Measurements from ENCODE around the gene ICAM3. TPM values are rescaled to one million over a fixed set of nuclear protein-coding genes. Genes with fewer than 3 reads are reported as not detected.

ICAM3 gene
- total and polyA plus RNA-seq, 12 donors, result 3.7 to 17.7 (median 8.0) TPM

DNA sequence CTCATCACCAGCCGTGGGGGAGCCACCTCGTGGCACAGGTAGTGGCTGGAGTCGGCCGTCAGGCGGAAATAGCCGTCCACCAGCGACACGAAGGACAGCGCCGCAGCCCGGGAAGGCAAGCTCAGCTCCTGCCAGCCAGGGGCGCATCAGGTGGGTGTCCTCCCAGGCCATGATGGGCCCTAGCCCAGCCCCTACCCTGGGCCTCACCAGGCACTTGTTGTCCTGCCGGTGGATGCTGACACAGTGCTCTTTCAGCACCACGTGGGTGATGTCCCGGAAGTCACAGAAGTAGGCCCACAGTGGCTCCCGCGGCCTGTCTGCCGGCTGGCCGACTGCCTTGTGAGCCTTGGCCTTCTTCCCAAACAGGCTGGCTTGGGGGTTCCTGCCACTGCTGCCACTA, 25.2 kb upstream of the ICAM3 start:
- Histone ChIP-seq H3K27me3 (no peaks in the 10 kb centered on the region), H3K4me1 (replicated peaks in 1 of 2) (no peaks in the 10 kb centered on the region), H3K27ac (no peak overlapping the region), H3K9me3 (replicated peaks in 1 of 3) (no peaks in the 10 kb centered on the region), H3K36me3 (replicated peaks in 1 of 2) (peaks cover 0 to 77% of the 10 kb centered on the region in 2 donors), H3K4me3 (no peak overlapping the region)
- no peak for DNase-seq
- TF ChIP-seq, protein P1, sequence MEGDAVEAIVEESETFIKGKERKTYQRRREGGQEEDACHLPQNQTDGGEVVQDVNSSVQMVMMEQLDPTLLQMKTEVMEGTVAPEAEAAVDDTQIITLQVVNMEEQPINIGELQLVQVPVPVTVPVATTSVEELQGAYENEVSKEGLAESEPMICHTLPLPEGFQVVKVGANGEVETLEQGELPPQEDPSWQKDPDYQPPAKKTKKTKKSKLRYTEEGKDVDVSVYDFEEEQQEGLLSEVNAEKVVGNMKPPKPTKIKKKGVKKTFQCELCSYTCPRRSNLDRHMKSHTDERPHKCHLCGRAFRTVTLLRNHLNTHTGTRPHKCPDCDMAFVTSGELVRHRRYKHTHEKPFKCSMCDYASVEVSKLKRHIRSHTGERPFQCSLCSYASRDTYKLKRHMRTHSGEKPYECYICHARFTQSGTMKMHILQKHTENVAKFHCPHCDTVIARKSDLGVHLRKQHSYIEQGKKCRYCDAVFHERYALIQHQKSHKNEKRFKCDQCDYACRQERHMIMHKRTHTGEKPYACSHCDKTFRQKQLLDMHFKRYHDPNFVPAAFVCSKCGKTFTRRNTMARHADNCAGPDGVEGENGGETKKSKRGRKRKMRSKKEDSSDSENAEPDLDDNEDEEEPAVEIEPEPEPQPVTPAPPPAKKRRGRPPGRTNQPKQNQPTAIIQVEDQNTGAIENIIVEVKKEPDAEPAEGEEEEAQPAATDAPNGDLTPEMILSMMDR (IDR thresholded peaks at IDR 0.05), result no peak
- no peak for TF ChIP-seq POLR2A (IDR thresholded peaks at IDR 0.05)
- 84 to 91% (median 89%) methylated on average over 12 to 19 of the region's 19 CpGs; no CpG with 5 or more reads in 1 of the 4 donors for WGBS, 4 donors
- intact Hi-C loops (cut with DNase I), result no loop called here

DNA sequence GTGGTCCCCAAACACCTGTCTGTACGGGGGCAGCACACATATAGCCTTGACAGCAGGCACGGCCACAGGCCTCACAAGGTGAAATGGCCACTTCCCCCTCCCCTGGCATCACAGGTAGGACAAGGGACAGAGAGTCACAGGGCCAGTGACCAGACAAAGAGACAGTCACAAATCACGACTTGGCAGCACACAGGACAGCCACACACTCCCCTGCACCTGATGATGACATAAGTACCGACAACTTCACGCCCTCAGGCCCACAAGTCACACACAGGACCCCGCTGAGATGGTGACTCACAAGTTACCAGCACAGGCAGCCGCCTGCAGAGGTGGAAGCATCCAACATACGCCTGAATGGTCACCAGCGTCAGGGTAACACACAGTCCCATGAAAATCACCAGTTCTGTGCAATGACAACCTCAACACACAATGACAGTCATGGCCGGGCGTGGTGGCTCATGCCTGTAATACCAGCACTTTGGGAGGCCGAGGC, 24.4 kb upstream of the ICAM3 start:
- TF ChIP-seq, protein P1 (IDR thresholded peaks at IDR 0.05), result no peak
- TF ChIP-seq POLR2A (IDR thresholded peaks at IDR 0.05), result no peak
- 88 to 96% (median 95%) methylated on average over 5 to 12 of the region's 12 CpGs for WGBS, 4 donors
- H3K4me3 ChIP-seq, result no peak overlapping the region
- H3K9me3 ChIP-seq (replicated peaks in 1 of 3), result no peaks in the 10 kb centered on the region
- H3K27me3 ChIP-seq, result no peaks in the 10 kb centered on the region
- H3K27ac ChIP-seq, result no peak overlapping the region
- no peak for DNase-seq
- peaks cover 0 to 74% of the 10 kb centered on the region in 2 donors for H3K36me3 ChIP-seq (replicated peaks in 1 of 2)
- intact Hi-C loops (cut with DNase I), result no loop called here
- no peaks in the 10 kb centered on the region for H3K4me1 ChIP-seq (replicated peaks in 1 of 2)

DNA sequence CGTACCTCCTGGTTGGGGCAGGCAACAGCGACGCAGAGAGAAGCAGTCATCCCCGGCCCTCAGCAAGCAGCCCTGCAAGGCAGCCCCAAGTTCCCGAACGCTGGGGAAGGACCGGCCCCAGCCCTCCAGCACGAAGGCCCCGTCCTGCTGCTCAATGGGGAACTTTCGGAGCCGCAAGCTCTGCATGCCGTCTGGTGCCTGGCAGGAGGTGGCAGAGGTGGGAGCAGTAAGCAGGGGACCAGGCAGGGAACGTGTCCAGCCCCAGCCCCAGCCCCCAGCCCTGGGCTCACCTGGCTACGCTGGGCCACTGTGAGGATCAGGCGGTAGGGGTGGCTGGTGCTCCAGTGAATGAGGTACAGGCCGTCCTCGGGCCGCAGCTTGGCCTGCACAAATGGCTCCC, 22.8 kb upstream of the ICAM3 start:
- H3K36me3 ChIP-seq (replicated peaks in 1 of 2), result peaks cover 0 to 75% of the 10 kb centered on the region in 2 donors
- no peak overlapping the region for H3K27ac ChIP-seq
- H3K4me3 ChIP-seq, result no peak overlapping the region
- no peaks in the 10 kb centered on the region for H3K27me3 ChIP-seq
- no peaks in the 10 kb centered on the region for H3K9me3 ChIP-seq (replicated peaks in 1 of 3)
- intact Hi-C loops (cut with DNase I), result no loop called here
- no peak for TF ChIP-seq POLR2A (IDR thresholded peaks at IDR 0.05)
- DNase-seq, result no peak
- 96 to 100% (median 97%) methylated on average over 7 to 18 of the region's 18 CpGs; no CpG with 5 or more reads in 1 of the 4 donors for WGBS, 4 donors
- H3K4me1 ChIP-seq (replicated peaks in 1 of 2), result no peaks in the 10 kb centered on the region

DNA sequence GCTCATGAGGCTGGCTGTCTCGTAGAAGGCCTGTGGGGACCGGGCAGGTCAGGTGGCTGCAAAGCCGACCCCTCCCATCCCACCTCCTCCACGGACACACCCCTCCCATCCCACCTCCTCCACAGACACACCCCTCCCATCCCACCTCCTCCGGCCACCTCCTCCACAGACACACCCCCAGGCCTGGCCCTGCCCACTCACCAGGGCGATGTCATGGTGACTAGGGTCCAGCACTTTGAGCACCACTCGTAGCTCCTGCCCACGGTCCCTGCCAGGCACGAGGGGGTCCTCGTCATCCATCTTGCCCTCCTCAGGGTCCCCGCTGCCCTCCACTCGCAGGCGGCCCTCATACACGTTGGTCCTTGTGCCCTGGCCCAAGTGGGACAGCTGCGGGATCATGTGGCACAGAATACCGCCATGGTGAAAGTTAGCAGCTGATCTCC, 22.2 kb upstream of the ICAM3 start:
- no peak for TF ChIP-seq POLR2A (IDR thresholded peaks at IDR 0.05)
- TF ChIP-seq, protein P1 (IDR thresholded peaks at IDR 0.05), result no peak
- H3K36me3 ChIP-seq (replicated peaks in 1 of 2), result peaks cover 0 to 75% of the 10 kb centered on the region in 2 donors
- intact Hi-C loops (cut with DNase I), result no loop called here
- H3K4me3 ChIP-seq, result no peak overlapping the region
- 84 to 93% (median 89%) methylated on average over 3 to 16 of the region's 16 CpGs for WGBS, 4 donors
- no peaks in the 10 kb centered on the region for H3K27me3 ChIP-seq
- H3K9me3 ChIP-seq (replicated peaks in 1 of 3), result no peaks in the 10 kb centered on the region
- H3K4me1 ChIP-seq (replicated peaks in 1 of 2), result no peaks in the 10 kb centered on the region
- H3K27ac ChIP-seq, result no peak overlapping the region
- no peak for DNase-seq

DNA sequence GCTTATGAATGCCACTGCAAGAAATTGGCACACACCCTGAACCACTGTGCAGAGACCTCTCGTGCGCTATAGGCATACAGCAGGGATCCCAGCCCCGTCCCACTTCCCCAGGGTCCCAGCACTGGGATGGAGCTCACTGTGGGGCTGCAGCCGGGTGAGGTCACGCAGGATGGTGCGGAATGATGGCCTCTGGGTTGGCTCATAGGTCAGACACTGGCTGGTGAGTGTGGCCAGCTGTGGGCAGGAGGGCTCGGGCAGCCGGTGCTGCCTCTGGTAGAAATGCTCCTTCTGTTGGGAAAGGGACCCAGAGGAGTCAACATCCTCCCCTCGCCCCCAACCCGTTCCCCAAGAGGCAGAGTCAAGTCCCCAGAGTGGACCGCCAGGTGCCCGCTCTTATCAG, 17.0 kb upstream of the ICAM3 start:
- TF ChIP-seq POLR2A (IDR thresholded peaks at IDR 0.05), result no peak
- TF ChIP-seq, protein P1 (IDR thresholded peaks at IDR 0.05), result no peak
- intact Hi-C loops (cut with DNase I), result no loop called here
- no peak overlapping the region for H3K27ac ChIP-seq
- no peaks in the 10 kb centered on the region for H3K9me3 ChIP-seq (replicated peaks in 1 of 3)
- no peaks in the 10 kb centered on the region for H3K27me3 ChIP-seq
- H3K4me1 ChIP-seq (replicated peaks in 1 of 2), result peaks cover 13 to 14% of the 10 kb centered on the region in 2 donors
- WGBS, 4 donors, result 87 to 95% (median 92%) methylated on average over 7 to 12 of the region's 12 CpGs
- peaks cover 0 to 52% of the 10 kb centered on the region in 2 donors for H3K36me3 ChIP-seq (replicated peaks in 1 of 2)
- no peak overlapping the region for H3K4me3 ChIP-seq
- no peak for DNase-seq

All from adrenal gland (tissue), 12 donors.